Transverse colon (tissue), 4 donors: ENCODE measurements around the gene TBL1XR1. TPM values are rescaled to one million over a fixed set of nuclear protein-coding genes. Genes with fewer than 3 reads are reported as not detected.

Source experiments
- DNase-seq: peaks from one replicate; pipeline ENCODE4 v3.0.0-alpha.2; 2019
- H3K27ac ChIP-seq, 4 donors: fragments of 200-600 bp; sonication (generic); 2 replicates each; pipeline ENCODE4 v1.5.1; 2016 to 2018; ENCODE audit warnings: inconsistent platforms in 4 of 4
- H3K27me3 ChIP-seq: fragments of 200-600 bp; sonication (generic); 2 replicates; pipeline ENCODE4 v1.5.1; 2017; ENCODE audit warnings: inconsistent platforms
- H3K36me3 ChIP-seq, 4 donors: fragments of 200-600 bp; sonication (generic); 2 replicates each; pipeline ENCODE4 v1.5.1; 2017 to 2019; ENCODE audit warnings: inconsistent platforms in 4 of 4
- H3K4me1 ChIP-seq, 4 donors: fragments of 200-600 bp; sonication (generic); 2 replicates each; pipeline ENCODE4 v1.5.1; 2017 to 2020; ENCODE audit warnings: inconsistent platforms in 4 of 4
- H3K4me3 ChIP-seq, 4 donors: fragments of 200-600 bp; sonication (generic); 1 replicate in 1 of 4; 2 replicates in 3 of 4; pipeline versions ENCODE4 v1.5.1 to v1.6.1; 2017 to 2019; ENCODE audit warnings: inconsistent platforms in 4 of 4
- H3K9me3 ChIP-seq, 2 donors: fragments of 200-600 bp; sonication (generic); 2 replicates each; pipeline ENCODE4 v1.5.1; 2017 to 2019; ENCODE audit warnings: inconsistent platforms in 2 of 2
- CTCF ChIP-seq, 5 experiments: fragments of 200-600 bp in 3 of 5; fragments of 450-650 bp in 2 of 5; sonication (generic) in 3 of 5; IDR thresholded peaks; 1 replicate in 2 of 5; 2 replicates in 3 of 5; pipeline ENCODE4 v1.5.1; 2016 to 2017; ENCODE audit warnings: antibody characterized with exemption in 5 of 5, inconsistent platforms in 3 of 5, mild to moderate bottlenecking in 2 of 5, moderate library complexity in 1 of 5
- EP300 ChIP-seq: sonication (generic); formaldehyde crosslinking; IDR thresholded peaks from one replicate; pipeline ENCODE4 v1.6.1; 2017; ENCODE audit warnings: antibody characterized with exemption, low read depth
- POLR2A ChIP-seq: fragments of 450-650 bp; IDR thresholded peaks from one replicate; pipeline ENCODE4 v1.6.1; 2016; ENCODE audit warnings: antibody characterized with exemption, mild to moderate bottlenecking, moderate library complexity
- POLR2AphosphoS5 ChIP-seq, 3 donors: sonication (generic); formaldehyde crosslinking; IDR thresholded peaks; one replicate each; pipeline ENCODE4 v1.6.1; 2016; ENCODE audit warnings: antibody characterized with exemption in 3 of 3
- WGBS, 2 donors: methylation state at CpG; one replicate each; pipeline ENCODE4 v1.1.5; 2018; ENCODE audit warnings: low coverage in 1 of 2; 5-methylcytosine and 5-hydroxymethylcytosine counted together
- in situ Hi-C, 4 donors: fragments of 200-750 bp; cut with MboI; loops; one replicate each; pipeline versions ENCODE4 v1.15.0 to v1.15.1; 2017; ENCODE audit warnings: low sequenced_read_pairs in 3 of 4, low pct_ligation_motif_present in 1 of 4, low pct_unique_long_range_greater_than_20kb in 1 of 4
- intact Hi-C: fragments of 100-400 bp; cut with DNase I; formaldehyde crosslinking; loops from one replicate; pipeline ENCODE4 v1.15.1; 2023; ENCODE audit warnings: low total_unique reads
- total RNA-seq, 4 donors: library from RNA; depleted of rRNA; stranded (reverse); fragments of >200 nt; gene quantifications; one replicate each; pipeline ENCODE4 v1.1.0, GENCODE V29; 2016

TBL1XR1 gene
- total RNA-seq, 4 donors from 2014 or later, result 39.4 to 131 (median 68.1) TPM

DNA sequence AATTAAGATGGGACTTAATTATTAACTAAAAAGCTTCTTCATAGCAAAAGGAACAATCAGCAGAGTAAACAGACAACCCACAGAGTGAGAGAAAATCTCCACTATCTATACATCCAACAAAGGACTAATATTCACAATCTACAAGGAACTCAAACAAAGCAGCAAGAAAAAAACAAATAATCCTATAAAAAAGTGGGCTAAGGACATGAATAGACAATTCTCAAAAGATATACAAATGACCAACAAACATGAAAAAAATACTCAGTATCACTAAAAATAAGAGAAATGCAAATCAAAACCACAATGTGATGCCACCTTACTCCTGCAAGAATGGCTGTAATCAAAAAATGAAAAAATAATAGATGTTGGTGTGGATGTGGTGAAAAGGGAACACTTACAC lies 103.3 kb downstream of the TBL1XR1 start:
- in situ Hi-C loops (no loop called here), intact Hi-C loops (no loop called here)
- Histone ChIP-seq H3K9me3 (peaks cover 0 to 6% of the 10 kb centered on the region in 2 donors), H3K4me1 (peaks cover 0 to 12% (median 5%) of the 10 kb centered on the region in 4 donors), H3K27me3 (no peaks in the 10 kb centered on the region), H3K4me3 (no peak overlapping the region), H3K27ac (no peak overlapping the region), H3K36me3 (no peaks in the 10 kb centered on the region)
- no peak for TF ChIP-seq POLR2AphosphoS5 (IDR thresholded peaks at IDR 0.05)
- TF ChIP-seq CTCF (IDR thresholded peaks at IDR 0.05), result no peak
- TF ChIP-seq POLR2A, result no peak
- TF ChIP-seq EP300, result no peak
- no peak for DNase-seq

- peaks cover 0 to 5% of the 10 kb centered on the region in 2 donors for H3K9me3 ChIP-seq
- no peak overlapping the region for H3K4me3 ChIP-seq
- 50 to 56% methylated on average over 1 of the region's 1 CpG for WGBS, 2 donors
- DNase-seq, result no peak
- intact Hi-C loops (no loop called here), in situ Hi-C loops (no loop called here)
- no peaks in the 10 kb centered on the region for H3K36me3 ChIP-seq
- H3K27me3 ChIP-seq, result no peaks in the 10 kb centered on the region
- H3K27ac ChIP-seq, result no peak overlapping the region
- TF ChIP-seq EP300 (no peak), POLR2A (no peak), CTCF (IDR thresholded peaks at IDR 0.05) (no peak)
- peaks cover 0 to 33% (median 12%) of the 10 kb centered on the region in 4 donors for H3K4me1 ChIP-seq
These were observed 107.4 kb downstream of the TBL1XR1 start for GRCh38 chr3:177089901-177090300.

DNA sequence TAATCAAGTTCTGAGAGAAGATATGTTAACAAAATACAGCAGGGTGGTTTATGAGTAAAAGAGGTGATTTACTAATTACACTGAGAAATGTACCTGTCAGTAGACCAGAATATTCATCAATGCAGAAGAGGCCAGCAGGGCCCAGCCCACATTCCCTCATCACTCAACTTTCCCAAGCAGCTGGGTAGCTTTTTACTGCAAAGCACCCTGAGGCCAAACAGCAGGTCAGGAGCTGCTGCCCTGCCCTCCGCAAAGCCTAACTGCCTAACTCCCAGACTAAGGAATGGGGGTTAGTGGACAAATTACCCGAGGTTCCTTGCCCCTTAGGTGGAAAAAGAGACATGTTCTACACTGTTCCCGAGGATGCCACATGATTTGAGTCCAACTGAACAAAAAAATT lies 108.2 kb downstream of the TBL1XR1 start:
- 85% methylated on average over 3 of the region's 3 CpGs; no CpG with 5 or more reads in 1 of the 2 donors for WGBS, 2 donors
- H3K9me3 ChIP-seq, result peaks cover 0 to 2% of the 10 kb centered on the region in 2 donors
- no peaks in the 10 kb centered on the region for H3K27me3 ChIP-seq
- no peak for TF ChIP-seq CTCF (IDR thresholded peaks at IDR 0.05)
- no peak for TF ChIP-seq POLR2A
- no peak for TF ChIP-seq EP300
- no peak for TF ChIP-seq POLR2AphosphoS5 (IDR thresholded peaks at IDR 0.05)
- H3K4me3 ChIP-seq, result no peak overlapping the region
- H3K36me3 ChIP-seq, result no peaks in the 10 kb centered on the region
- DNase-seq, result no peak
- in situ Hi-C loops, result no loop called here
- H3K27ac ChIP-seq, result no peak overlapping the region
- H3K4me1 ChIP-seq, result peaks cover 0 to 33% (median 12%) of the 10 kb centered on the region in 4 donors
- intact Hi-C loops, result no loop called here

- no peak overlapping the region for H3K27ac ChIP-seq
- H3K4me1 ChIP-seq, result peaks cover 0 to 42% (median 12%) of the 10 kb centered on the region in 4 donors
- DNase-seq, result no peak
- H3K9me3 ChIP-seq, result no peaks in the 10 kb centered on the region
- in situ Hi-C loops, result no loop called here
- no peaks in the 10 kb centered on the region for H3K27me3 ChIP-seq
- no peak overlapping the region for H3K4me3 ChIP-seq
- intact Hi-C loops, result no loop called here
- 83 to 87% methylated on average over 2 of the region's 2 CpGs for WGBS, 2 donors
- no peaks in the 10 kb centered on the region for H3K36me3 ChIP-seq
- TF ChIP-seq POLR2A, result no peak
- no peak for TF ChIP-seq POLR2AphosphoS5 (IDR thresholded peaks at IDR 0.05)
- no peak for TF ChIP-seq EP300
- TF ChIP-seq CTCF (IDR thresholded peaks at IDR 0.05), result no peak
These were observed 111.5 kb downstream of the TBL1XR1 start for GRCh38 chr3:177085794-177086193.
